GM19328 (cell line): ENCODE measurements around the gene FREM3.

Experiments
- ATAC-seq: cut with Tn5 transposase; IDR thresholded peaks from one replicate; pipeline ENCODE4 v1.9.1; 2021; ENCODE audit warnings: mild to moderate bottlenecking, moderate library complexity; ENCODE audit not compliant: unreplicated experiment

The FREM3 gene

GRCh38 chr4:143668930-143669552, 31.4 kb downstream of the FREM3 start:
- peak; percentile 97 for ATAC-seq

DNA sequence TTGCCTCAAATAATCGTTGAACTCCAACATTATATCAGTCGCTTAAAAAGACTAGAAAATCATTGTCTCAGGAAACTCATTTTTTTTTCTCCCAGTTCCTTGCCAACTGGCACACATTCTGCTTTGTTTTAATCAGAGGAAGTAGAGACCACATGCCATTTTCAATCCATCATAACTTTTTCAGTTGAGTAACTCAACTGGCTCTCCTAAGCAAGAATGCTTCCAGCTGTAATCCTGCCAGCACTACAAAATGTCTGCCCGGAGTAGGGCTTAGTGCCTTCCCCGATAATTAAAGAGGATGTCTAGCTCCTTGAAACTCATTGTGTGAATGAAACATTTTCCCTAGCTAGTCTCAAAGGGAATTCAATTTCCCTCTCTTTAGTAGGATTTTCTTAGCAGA, 33.0 kb downstream of the FREM3 start:
- ATAC-seq: no peak

DNA sequence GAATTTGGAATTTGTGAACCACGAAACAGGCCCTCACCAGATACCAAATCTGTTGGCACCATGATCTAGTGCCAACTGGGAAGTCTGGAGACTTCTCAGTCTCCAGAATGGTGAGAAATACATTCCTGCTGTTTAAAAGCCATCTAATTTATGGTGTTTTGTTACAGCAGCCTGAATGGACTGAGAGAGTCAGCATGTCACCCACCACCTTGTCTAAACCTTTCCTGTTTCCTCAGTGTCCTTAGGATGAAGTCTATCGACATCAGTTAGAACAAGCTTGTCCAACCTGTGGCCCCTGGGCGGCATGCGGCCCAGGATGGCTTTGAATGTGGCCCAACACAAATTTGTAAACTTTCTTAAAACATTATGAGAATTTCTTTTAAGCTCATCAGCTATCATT, 42.1 kb downstream of the FREM3 start:
- ATAC-seq: no peak

DNA sequence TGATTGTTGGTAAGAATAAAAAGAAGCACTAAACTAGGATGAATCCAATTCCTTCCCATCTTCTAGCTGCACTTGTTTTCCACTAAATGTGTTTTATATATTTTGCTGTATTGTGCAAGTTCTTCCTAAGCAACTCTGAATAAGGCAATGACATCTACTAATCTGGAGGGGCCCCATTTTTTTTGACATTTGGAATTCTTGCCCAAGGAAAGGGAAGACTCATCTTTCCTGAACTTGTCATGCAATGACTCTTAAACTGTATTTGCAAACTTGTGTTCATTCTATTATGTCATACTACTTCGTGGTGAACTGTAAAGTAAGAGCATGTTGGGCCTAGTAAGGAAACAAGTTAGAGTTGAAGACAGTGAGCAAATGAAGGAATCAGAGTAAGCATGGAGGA, 45.9 kb downstream of the FREM3 start:
- no peak for ATAC-seq

DNA sequence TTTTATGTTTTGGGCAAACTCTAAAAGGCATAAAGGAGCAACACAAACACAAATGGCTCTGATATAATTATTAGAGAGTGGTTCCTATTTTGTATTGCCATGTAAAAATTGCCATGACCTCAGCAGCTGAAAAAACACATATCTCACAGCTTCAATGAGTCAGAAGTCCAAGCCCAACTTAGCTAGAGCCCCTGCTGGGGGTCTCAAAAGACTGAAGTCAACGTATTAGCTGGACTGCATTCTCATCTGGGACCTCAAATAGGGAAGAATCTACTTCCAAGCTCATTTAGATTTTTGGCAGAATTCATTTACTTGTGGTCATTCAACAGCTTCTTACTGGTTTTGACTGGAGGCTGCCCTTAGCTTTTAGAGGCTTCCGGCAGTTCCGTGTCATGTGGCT, 47.4 kb downstream of the FREM3 start:
- ATAC-seq: no peak

DNA sequence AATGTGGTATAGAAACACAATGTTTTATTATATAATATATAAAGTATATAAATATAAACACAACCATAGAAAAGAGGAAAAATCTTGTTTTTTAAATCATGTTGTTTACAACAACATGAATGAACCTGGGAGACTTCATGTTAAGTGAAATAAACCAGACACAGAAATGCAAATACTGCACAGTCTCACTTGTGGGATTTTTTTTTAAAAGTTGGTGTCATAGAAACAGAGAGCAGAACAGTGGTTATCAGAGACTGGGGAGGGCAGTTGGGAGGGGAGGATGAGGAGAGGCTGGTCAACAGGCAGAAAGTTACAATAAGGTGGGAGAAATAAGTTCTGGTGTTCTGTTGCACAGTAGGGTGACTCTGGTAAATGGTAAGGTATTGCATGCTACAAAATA, 57.1 kb downstream of the FREM3 start:
- ATAC-seq: no peak

GRCh38 chr4:143642611-143643010, 57.9 kb downstream of the FREM3 start:
- ATAC-seq: no peak

GRCh38 chr4:143641361-143641760, 59.1 kb downstream of the FREM3 start:
- ATAC-seq: no peak

- no peak for ATAC-seq
Observed at GRCh38 chr4:143634763-143635162, 65.7 kb downstream of the FREM3 start.

DNA sequence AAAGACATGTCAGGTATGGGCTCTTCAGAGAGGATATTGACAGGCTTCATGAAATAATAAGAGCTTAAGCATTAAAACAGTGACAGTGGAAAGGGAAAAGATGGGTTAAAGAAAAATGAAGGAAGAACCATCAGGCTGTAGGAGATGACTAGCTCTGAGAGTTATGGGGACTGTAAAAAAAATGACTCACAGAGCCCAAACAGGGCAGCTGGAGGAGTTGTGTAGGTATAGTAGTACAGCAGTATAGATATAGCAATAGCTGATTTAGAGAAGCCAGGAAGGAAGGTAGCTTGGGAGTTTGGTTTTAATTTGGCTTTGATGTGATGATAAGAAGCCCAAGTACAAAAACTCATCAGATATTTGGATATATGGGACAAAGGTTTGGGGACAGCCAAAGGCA, 66.6 kb downstream of the FREM3 start:
- ATAC-seq: no peak

DNA sequence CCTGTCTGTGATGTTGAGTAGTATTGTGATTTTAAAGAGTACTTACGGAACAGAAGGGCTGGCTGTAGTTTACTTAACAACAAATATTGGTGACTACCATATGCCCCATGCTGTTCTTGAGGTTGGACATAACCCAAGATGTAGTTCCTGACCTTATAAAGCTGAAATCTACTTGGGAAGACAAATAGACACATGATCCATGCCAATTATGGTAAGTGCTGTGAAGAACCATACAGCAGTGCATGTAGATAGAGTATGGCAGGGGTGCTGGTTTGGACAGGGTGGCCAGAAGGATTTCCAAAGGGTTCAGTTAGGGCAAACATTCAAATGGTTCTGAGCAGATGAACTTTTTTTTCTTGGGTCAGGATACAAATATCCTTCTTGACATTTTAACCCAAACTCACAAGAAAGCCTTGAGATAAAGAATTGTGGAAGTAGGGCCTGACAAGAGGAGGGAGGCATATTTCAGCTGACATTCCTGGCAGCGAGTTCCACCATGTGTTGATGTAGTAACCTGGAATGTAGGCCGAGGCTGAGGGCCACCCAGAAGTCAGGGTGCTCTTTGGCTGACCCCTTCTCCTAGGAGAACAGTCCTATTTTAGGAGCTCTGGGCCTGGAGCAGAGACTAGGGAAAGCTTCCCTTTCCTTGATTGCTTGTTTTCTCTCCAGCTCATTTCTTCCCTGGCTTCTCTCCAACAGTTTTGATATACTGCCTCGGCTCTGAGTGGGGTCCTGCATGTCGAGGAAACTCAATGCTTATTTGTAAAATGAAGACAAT, 74.2 kb downstream of the FREM3 start:
- no peak for ATAC-seq

DNA sequence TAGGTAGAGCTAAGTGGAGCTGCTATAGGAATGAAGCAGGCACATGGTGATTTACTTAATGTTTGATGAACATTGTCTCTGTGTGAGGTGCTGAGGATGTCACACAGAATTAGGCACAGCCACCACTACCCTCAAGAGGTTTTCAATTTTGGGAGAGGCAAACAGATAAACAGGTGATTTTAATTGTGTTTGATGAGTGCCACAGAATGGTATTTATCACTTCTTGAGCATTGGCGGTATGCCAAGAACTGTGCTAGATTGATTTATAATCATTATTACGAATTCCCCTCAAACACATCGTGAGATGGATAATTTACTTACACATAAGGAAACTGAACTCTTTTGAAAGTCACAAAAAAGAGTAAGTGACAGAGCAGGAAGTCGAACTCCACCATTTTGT, 74.8 kb downstream of the FREM3 start:
- ATAC-seq: no peak

GRCh38 chr4:143623896-143624295, 76.6 kb downstream of the FREM3 start:
- ATAC-seq: no peak

- ATAC-seq: no peak
Observed at GRCh38 chr4:143618811-143619210, 81.7 kb downstream of the FREM3 start.

DNA sequence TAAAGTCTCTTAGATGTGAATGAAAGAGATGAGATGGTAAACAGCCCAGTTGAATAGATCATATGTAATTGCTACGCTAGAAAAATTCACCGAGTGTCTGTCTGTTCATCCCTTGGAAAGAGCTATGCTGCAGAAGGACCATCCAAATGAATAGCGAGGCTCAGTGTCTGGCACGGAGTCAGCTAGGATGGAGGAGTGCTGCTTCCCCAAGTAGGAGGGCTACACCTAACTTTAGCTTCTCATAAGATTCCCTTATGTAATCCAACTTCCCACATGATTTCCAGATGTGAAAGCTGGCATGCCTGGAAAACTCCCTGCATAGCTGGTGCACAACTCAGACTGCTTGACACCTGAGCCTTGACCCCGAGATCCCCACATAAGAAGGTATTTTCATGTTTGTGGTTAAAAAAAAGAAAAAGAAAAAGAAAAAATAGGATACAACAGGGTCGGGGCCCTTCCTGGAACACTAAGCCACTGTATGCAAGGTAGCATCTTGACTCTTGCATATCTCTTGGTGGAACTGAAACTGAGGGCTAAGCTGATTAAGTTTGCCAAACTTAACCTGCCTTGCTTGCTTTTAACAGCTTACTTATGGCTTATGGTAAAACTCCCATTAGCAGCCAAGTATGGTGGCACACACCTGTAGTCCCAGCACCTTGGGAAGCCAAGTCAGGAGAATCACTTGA, 82.3 kb downstream of the FREM3 start:
- peak; percentile 39 for ATAC-seq

- peak; percentile 93 for ATAC-seq
Observed at GRCh38 chr4:143616771-143617170, 83.7 kb downstream of the FREM3 start.

DNA sequence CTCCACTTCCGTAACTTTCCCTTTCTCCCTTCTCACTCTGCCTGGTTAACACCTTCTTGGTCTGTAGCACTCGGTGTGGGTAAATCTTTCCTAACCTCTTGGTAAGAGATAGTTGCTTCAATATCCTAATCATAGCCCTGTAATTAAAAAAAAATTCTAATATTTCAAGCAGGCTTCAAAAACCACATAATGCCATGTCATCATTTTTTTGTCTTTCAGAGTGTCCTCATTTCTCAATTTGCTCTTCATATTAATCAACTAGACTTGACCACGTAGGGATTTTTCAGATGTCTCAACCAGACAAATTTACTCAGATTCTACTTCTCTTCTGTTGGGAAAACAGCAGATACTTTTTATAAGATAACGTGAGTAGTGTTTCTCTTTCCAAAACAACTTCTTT, 91.0 kb downstream of the FREM3 start:
- ATAC-seq: no peak

DNA sequence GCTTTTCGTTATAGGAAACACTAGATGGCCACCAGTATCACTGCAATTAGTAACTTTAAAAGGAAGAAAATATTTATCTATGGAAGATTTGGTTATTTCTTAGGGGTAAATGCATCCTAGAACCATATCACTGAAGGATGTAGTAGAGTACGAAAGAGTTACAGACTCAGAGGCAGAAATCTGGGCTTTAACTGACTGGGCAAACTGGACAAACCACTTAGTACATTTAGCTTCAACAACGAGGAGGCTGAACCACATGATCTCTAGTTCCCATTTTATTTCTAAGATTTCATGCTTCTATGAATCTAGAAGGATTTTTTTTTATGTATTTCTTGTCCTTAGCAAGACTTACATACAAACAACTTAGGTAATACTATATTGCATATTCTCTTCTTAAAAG, 94.0 kb downstream of the FREM3 start:
- no peak for ATAC-seq

GRCh38 chr4:143599827-143600226, 100.6 kb downstream of the FREM3 start:
- no peak for ATAC-seq

DNA sequence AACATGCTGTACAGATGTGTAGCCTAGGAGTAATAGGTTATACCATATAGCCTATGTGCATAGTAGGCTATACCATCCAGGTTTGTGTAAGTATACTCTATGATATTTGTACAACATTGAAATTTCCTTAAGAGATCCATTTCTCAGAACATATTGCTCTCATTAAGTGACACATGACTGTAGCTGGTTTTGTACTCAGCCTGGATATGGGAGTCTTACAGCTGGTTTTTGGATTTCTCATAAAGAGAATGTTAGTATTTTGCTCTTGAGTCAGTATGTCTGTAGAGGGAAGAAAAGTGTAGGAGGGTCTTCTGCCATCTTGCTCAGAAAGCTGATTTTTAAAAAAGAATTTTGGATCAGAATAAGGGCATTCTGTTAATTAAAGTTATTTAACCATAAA, 101.7 kb downstream of the FREM3 start:
- ATAC-seq: no peak

GRCh38 chr4:143597276-143597675, 103.2 kb downstream of the FREM3 start:
- ATAC-seq: no peak

DNA sequence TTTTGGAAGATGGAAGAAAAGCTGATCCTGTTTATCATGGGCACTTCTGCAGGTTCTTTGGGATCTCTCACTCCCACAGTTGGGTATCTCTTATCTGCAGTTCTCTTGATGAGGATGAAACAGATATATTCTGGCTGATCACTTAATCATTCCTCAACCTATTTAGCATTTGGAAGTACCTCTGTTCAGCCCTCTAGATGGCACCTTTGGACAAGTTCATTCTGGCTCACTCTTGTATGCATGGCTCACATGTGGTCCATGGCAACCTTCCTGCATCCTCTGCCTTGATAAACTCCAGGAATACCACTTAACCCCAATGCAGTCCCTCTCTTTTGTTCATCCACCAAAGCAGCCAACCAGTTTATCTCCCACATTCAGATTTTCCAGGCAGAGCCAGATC, 112.8 kb downstream of the FREM3 start:
- ATAC-seq: no peak
